Heart left ventricle (tissue), 13 donors: ENCODE measurements around the gene SPOCK1.

Experiments
- CTCF ChIP-seq, 12 donors: fragments of 200-600 bp; sonication (generic) in 4 of 12; IDR thresholded peaks; one replicate each; pipeline versions ENCODE4 v1.5.0 to v1.8.0; 2018 to 2022; ENCODE audit warnings: antibody characterized with exemption in 12 of 12, mild to moderate bottlenecking in 5 of 12
- POLR2A ChIP-seq, 2 donors: fragments of 450-650 bp; IDR thresholded peaks; one replicate each; pipeline ENCODE4 v1.6.1; 2017; ENCODE audit warnings: antibody characterized with exemption in 2 of 2, mild to moderate bottlenecking in 2 of 2, moderate library complexity in 2 of 2
- donor health status: ischemic (EF 13 %, LVEDD 7.1; RV severe dilation, severe dysfunction).
- donor health status: DM: no; HTN: yes; CAD: no.
- donor health status: DM: no; HTN: no; CAD: no.
- donor health status: ischemic (EF 25% LVEDD 6.9; RV normal size, moderate dysfunction).
- donor health status: ischemic (EF 25% LVEDD 5.7; RV mildly dilated, moderate dysfunction).
- donor health status: ischemic (EF 35%, LVEDD 5.7; RV mildly dilated, moderate dysfunction).
- donor health status: nonischemic (EF 11% LVEDD 7.7; RV severe dilation, severe dysfunction).
- donor health status: DM: yes; HTN: yes; CAD: no.
- donor health status: PGD.
- donor health status: ischemic (EF 29% LVEDD 5.4; RV normal size, mild dysfunction).
- donor health status: nonischemic (EF 23%, LVEDD 6.1; RV moderate dilation, normal function).

GRCh38 chr5:137185193-137185592, 313.9 kb downstream of the SPOCK1 start:
- no peak for TF ChIP-seq CTCF (IDR thresholded peaks at IDR 0.05)
- TF ChIP-seq POLR2A (IDR thresholded peaks at IDR 0.05) = no peak
